ENCODE data around the gene PAX7. TPM values are rescaled to one million over a fixed set of nuclear protein-coding genes. Genes with fewer than 3 reads are reported as not detected.

PAX7 gene
- total RNA-seq, 1 experiment from 2014 or later: 0.24 TPM

GRCh38 chr1:18775341-18775740 lies 144.7 kb downstream of the PAX7 start:
- CTCF ChIA-PET: interaction anchor here (0.6 to 1.0 kb wide), 2 partner anchors 24 to 178 kb away, joined by 3 to 5 read pairs; no protein-coding TSS in a partner anchor
- ATAC-seq: no peak
- DNase-seq (ENCODE audit: low spot score): no peak
- TF ChIP-seq, protein P1, sequence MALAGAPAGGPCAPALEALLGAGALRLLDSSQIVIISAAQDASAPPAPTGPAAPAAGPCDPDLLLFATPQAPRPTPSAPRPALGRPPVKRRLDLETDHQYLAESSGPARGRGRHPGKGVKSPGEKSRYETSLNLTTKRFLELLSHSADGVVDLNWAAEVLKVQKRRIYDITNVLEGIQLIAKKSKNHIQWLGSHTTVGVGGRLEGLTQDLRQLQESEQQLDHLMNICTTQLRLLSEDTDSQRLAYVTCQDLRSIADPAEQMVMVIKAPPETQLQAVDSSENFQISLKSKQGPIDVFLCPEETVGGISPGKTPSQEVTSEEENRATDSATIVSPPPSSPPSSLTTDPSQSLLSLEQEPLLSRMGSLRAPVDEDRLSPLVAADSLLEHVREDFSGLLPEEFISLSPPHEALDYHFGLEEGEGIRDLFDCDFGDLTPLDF (CRISPR knock-in tag; IDR thresholded peaks at IDR 0.05): no peak
- TF ChIP-seq ZNF121 (CRISPR knock-in tag; IDR thresholded peaks at IDR 0.05): no peak
- TF ChIP-seq, protein P2, sequence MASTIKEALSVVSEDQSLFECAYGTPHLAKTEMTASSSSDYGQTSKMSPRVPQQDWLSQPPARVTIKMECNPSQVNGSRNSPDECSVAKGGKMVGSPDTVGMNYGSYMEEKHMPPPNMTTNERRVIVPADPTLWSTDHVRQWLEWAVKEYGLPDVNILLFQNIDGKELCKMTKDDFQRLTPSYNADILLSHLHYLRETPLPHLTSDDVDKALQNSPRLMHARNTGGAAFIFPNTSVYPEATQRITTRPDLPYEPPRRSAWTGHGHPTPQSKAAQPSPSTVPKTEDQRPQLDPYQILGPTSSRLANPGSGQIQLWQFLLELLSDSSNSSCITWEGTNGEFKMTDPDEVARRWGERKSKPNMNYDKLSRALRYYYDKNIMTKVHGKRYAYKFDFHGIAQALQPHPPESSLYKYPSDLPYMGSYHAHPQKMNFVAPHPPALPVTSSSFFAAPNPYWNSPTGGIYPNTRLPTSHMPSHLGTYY (CRISPR knock-in tag; IDR thresholded peaks at IDR 0.05): no peak
- no peak for TF ChIP-seq IRF2 (CRISPR knock-in tag; IDR thresholded peaks at IDR 0.05; ENCODE audit: borderline replicate concordance, low read depth)
- no peak for TF ChIP-seq PRRX2 (CRISPR knock-in tag; IDR thresholded peaks at IDR 0.05)
- no peak for TF ChIP-seq FOXP4 (CRISPR knock-in tag; IDR thresholded peaks at IDR 0.05)
- no peak for TF ChIP-seq MLX (CRISPR knock-in tag; IDR thresholded peaks at IDR 0.05)
- TF ChIP-seq, protein P3, sequence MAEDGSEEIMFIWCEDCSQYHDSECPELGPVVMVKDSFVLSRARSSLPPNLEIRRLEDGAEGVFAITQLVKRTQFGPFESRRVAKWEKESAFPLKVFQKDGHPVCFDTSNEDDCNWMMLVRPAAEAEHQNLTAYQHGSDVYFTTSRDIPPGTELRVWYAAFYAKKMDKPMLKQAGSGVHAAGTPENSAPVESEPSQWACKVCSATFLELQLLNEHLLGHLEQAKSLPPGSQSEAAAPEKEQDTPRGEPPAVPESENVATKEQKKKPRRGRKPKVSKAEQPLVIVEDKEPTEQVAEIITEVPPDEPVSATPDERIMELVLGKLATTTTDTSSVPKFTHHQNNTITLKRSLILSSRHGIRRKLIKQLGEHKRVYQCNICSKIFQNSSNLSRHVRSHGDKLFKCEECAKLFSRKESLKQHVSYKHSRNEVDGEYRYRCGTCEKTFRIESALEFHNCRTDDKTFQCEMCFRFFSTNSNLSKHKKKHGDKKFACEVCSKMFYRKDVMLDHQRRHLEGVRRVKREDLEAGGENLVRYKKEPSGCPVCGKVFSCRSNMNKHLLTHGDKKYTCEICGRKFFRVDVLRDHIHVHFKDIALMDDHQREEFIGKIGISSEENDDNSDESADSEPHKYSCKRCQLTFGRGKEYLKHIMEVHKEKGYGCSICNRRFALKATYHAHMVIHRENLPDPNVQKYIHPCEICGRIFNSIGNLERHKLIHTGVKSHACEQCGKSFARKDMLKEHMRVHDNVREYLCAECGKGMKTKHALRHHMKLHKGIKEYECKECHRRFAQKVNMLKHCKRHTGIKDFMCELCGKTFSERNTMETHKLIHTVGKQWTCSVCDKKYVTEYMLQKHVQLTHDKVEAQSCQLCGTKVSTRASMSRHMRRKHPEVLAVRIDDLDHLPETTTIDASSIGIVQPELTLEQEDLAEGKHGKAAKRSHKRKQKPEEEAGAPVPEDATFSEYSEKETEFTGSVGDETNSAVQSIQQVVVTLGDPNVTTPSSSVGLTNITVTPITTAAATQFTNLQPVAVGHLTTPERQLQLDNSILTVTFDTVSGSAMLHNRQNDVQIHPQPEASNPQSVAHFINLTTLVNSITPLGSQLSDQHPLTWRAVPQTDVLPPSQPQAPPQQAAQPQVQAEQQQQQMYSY (CRISPR knock-in tag; IDR thresholded peaks at IDR 0.05): no peak
- no peak for TF ChIP-seq FOXK1 (CRISPR knock-in tag; IDR thresholded peaks at IDR 0.05)
- TF ChIP-seq, protein P4, sequence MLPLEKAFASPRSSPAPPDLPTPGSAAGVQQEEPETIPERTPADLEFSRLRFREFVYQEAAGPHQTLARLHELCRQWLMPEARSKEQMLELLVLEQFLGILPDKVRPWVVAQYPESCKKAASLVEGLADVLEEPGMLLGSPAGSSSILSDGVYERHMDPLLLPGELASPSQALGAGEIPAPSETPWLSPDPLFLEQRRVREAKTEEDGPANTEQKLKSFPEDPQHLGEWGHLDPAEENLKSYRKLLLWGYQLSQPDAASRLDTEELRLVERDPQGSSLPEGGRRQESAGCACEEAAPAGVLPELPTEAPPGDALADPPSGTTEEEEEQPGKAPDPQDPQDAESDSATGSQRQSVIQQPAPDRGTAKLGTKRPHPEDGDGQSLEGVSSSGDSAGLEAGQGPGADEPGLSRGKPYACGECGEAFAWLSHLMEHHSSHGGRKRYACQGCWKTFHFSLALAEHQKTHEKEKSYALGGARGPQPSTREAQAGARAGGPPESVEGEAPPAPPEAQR (CRISPR knock-in tag; IDR thresholded peaks at IDR 0.05): no peak
- TF ChIP-seq, protein P5, sequence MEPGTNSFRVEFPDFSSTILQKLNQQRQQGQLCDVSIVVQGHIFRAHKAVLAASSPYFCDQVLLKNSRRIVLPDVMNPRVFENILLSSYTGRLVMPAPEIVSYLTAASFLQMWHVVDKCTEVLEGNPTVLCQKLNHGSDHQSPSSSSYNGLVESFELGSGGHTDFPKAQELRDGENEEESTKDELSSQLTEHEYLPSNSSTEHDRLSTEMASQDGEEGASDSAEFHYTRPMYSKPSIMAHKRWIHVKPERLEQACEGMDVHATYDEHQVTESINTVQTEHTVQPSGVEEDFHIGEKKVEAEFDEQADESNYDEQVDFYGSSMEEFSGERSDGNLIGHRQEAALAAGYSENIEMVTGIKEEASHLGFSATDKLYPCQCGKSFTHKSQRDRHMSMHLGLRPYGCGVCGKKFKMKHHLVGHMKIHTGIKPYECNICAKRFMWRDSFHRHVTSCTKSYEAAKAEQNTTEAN (CRISPR knock-in tag; IDR thresholded peaks at IDR 0.05): no peak
- TF ChIP-seq ETV6 (CRISPR knock-in tag; IDR thresholded peaks at IDR 0.05): no peak
- TF ChIP-seq ATF1 (CRISPR knock-in tag; IDR thresholded peaks at IDR 0.05): no peak
- TF ChIP-seq NFYB (CRISPR knock-in tag; conservative IDR thresholded peaks at IDR 0.05; ENCODE audit: low read depth): no peak
- TF ChIP-seq ZNF425 (CRISPR knock-in tag; conservative IDR thresholded peaks at IDR 0.05): no peak
- no peak for TF ChIP-seq CREB1 (CRISPR knock-in tag; IDR thresholded peaks at IDR 0.05)
- no peak for TF ChIP-seq AR (CRISPR knock-in tag; IDR thresholded peaks at IDR 0.05)
- peaks cover 9% of the 10 kb centered on the region for H3K4me1 Mint-ChIP-seq
- H3K27me3 Mint-ChIP-seq (ENCODE audit: low read depth): peaks cover 11% of the 10 kb centered on the region
- POLR2A ChIA-PET: no interaction called here
- H3K36me3 Mint-ChIP-seq: no peaks in the 10 kb centered on the region
- H3K9me3 Mint-ChIP-seq: no peaks in the 10 kb centered on the region
- no peak overlapping the region for H3K4me3 Mint-ChIP-seq
- no peak overlapping the region for H3K27ac Mint-ChIP-seq
